ENCODE results near the gene NTMT1.

- TF ChIP-seq CTCF (IDR thresholded peaks at IDR 0.05) (no peak), POLR2A (IDR thresholded peaks at IDR 0.05) (no peak), EP300 (IDR thresholded peaks at IDR 0.05) (no peak)
These were observed 56.4 kb downstream of the NTMT1 start for GRCh38 chr9:129682381-129682780.

Data from ovary (tissue), 3 donors.